Testis (tissue), 2 donors: ENCODE data around the gene DLG2.

Experiments used
- CTCF ChIP-seq, 3 experiments: fragments of 450-650 bp in 2 of 3; fragments of 200-600 bp in 1 of 3; sonication (generic) in 1 of 3; IDR thresholded peaks; one replicate each; pipeline ENCODE4 v1.5.1; 2016 to 2019; ENCODE audit warnings: antibody characterized with exemption in 3 of 3, mild to moderate bottlenecking in 2 of 3, moderate library complexity in 1 of 3
- POLR2A ChIP-seq: fragments of 450-650 bp; IDR thresholded peaks from one replicate; pipeline ENCODE4 v1.6.1; 2017; ENCODE audit warnings: antibody characterized with exemption, mild to moderate bottlenecking, moderate library complexity

- TF ChIP-seq CTCF (IDR thresholded peaks at IDR 0.05) (no peak), POLR2A (no peak)
These were observed 347.9 kb downstream of the DLG2 start for GRCh38 chr11:85279267-85279666.
